ENCODE measurements around the gene KIAA1755.

The KIAA1755 gene

GRCh38 chr20:38217791-38218565 lies 42.6 kb downstream of the KIAA1755 start:
- no peak for DNase-seq (ENCODE audit: low read depth)

DNA sequence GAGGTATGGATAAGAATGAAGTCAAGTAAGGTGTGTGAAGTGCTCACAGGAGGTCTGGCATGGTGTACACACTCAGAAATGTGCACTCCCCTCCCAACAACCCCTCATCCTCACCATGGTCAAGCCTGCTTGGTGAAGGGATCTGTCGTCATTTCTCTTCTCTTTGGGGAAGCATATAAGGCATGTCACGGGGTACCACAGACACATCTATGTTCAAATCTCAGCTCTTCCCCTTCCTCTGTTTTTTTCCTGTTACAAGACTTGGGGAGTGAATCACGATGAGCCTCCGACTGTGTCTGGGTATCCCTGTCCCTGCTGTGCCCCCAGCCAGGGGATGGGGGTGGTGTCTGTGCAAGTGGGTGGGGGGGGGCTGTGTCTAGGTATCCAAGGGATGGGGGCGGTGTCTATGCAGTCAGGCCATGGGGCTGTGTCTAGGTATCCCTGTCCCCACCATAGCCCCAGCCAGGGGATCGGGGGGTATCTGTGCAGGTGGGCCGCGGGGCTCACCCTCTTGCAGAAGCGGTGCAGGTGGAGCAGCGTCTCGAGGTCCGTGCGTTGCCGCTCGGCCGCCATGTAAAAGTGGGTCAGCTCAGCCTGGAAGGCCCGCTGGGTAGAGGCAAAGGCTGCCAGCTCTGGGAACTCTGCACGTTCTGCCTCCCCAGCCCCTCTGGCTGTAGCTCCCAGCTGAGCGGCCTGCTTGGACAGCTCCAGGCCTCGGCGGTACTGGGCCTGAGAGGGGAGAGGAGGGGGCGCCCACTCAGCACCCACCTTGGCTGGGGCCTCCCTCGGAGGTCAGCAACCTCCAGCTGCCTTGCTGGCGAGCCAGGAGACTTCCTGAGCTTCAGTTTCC lies 43.6 kb downstream of the KIAA1755 start:
- no peak for DNase-seq (ENCODE audit: low read depth)

- DNase-seq (ENCODE audit: low read depth), result no peak
Measured at GRCh38 chr20:38216201-38216600, 44.3 kb downstream of the KIAA1755 start.

DNA sequence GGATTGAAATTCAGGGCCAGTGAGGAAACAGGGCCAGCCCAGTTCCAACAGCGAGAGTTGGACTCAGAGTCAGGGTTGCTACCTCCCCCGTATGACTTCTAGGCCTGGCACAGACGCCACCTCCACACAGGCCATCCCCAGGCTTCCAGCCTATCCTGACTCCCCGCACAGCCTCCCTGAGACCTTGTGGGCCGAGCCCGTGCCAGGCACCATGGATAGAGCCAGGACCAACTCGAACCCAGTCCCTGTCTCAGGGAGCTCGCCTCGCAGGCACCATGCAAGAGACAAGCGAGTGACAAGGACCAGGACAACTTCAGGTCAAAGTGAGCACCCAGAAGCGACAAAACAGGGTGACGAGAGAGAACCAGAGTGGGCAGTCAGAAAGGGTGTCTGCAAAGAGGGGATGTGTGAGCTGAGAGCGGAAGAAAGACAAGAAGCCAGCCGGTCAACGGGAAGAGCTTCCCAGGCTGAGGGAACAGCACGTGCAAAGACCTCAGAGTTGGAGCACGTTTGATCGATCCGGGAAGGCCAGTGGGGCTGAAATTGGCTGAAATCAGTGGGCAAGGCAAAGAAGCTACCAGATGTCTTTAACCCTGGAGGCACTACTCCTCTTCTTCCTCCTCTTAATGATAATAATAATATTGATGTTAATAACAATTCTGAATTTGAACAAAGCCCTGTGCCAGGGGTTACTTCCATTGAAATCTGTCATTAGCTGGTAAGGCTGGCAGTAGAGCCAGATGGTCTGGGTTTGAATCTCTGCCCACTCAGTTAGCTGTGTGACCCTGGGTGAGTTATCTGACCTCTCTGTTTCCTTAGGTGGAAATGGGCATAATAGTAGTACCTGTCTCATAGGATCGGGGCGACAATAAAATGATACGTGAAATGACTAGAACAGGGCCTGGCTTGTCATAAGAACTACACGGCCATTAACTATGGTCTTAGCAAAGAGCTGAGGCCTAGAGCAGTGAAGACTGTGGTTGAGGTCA lies 45.0 kb downstream of the KIAA1755 start:
- DNase-seq (ENCODE audit: low read depth), result no peak

- no peak for DNase-seq (ENCODE audit: low read depth)
Measured at GRCh38 chr20:38214256-38215193, 46.0 kb downstream of the KIAA1755 start.

GRCh38 chr20:38213607-38213940 lies 47.0 kb downstream of the KIAA1755 start:
- DNase-seq (ENCODE audit: low read depth), result no peak

DNA sequence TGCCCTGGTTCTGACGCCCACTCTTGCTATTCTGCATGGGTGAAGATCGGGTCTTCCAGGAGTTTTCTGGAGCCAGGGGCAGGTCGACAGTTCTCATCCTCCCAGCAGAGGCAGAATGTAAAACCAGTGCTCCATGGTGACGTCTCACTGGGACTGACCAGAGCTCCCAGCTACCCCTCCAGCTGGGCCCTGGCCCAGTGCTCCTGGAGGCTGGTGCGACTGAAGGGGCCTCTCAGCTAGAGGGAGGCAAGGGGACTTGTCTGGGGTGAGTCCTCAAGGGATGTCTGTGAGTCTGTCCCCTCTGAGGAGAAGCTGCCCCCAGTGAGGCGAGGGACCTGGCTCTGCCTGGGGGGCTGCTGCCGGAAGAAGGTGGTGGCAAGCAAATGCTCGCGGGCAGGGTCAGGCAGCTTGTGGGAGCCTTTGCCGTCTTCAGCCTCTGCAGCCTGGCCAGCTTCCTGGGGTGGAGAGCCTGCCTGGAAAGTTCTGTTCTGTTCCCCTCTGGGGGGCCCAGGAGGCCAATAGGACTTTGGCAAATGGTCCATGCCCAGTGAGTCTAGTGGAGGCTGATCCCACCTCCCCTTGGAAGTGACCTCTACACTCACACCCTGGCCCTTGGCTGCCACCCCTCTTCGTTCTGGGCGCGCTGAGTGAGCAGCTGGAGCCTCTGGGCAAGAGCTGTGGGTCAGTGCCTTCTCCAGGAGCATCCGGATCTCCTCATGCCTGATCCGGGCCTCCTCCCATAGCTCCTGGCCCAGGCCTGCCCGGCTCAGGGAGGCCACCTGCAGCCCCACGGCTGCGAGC lies 47.5 kb downstream of the KIAA1755 start:
- no peak for DNase-seq (ENCODE audit: low read depth)

- DNase-seq (ENCODE audit: low read depth), result no peak
Measured at GRCh38 chr20:38211200-38212097, 49.1 kb downstream of the KIAA1755 start.

GRCh38 chr20:38210741-38211140 lies 49.8 kb downstream of the KIAA1755 start:
- no peak for DNase-seq (ENCODE audit: low read depth)

GRCh38 chr20:38209736-38210405 lies 50.7 kb downstream of the KIAA1755 start:
- DNase-seq (ENCODE audit: low read depth), result no peak

DNA sequence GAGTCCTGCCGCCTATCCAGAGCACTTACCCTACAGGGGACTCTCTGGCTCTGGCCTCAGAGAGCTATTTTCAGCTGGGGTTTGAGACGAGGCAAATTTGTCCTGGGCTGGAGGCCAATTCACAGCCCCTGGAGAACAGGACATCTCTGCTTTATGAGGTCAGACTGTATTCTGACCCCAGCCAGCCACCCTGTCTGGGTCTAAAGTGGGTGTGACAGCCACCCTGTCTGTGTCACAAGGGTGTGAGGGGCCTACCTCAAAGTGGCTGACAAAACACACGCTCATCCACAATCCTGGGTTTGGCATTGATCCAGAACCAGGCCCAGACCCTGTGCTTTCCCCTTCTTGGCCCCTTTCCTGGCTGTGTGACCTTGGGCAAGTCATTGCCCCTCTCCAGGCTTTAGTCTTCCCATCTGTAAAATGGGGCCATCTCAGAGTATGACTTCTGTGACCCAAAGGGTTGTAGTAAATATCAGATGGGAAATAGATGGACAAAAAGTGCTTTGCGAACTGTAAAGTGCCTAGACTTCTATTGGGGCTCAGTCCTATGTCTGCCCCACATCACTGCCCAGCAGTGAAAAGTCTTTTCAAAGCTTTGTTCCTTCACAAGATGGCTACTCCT lies 51.4 kb downstream of the KIAA1755 start:
- no peak for DNase-seq (ENCODE audit: low read depth)

- DNase-seq (ENCODE audit: low read depth), result no peak
Measured at GRCh38 chr20:38208523-38208922, 52.0 kb downstream of the KIAA1755 start.

DNA sequence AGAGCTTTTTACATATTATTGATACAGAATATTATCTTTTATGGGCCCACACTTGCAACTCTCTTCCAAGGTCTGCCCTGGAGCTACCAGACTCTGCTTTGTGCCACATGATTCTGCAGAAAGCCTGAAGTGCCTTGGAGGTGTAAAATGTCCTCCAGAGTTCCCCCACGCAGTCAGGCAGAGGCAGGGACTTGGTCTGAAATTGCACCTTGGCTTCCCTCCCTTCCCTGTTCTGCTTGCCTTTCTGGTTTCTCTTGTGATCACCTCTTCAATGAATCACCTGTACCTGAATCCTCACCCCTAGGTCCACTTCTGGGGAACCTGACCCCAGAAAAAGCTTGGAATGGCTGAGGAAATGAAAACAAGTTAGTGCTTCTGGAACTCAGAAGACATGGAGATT lies 52.4 kb downstream of the KIAA1755 start:
- no peak for DNase-seq (ENCODE audit: low read depth)

- no peak for DNase-seq (ENCODE audit: low read depth)
Measured at GRCh38 chr20:38207621-38208020, 52.9 kb downstream of the KIAA1755 start.

- no peak for DNase-seq (ENCODE audit: low read depth)
Measured at GRCh38 chr20:38205001-38205400, 55.5 kb downstream of the KIAA1755 start.

DNA sequence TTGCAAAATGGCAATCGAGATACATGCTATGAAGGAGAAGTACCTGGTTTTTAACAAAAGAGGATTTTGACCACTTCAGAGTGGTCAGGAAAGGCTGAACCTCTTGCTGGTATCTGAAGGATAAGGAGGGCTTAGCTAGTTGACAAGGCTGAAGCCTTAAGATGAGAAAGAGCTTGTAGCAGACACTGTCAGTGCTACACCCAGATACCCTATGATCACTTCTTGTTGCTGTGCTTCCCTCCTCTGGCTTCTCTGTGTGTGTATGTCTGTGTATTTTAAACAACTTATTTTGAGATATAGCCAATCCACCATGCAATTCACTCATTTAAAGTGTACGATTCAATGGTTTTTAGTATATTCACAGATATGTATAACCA lies 56.6 kb downstream of the KIAA1755 start:
- no peak for DNase-seq (ENCODE audit: low read depth)

- no peak for DNase-seq (ENCODE audit: low read depth)
Measured at GRCh38 chr20:38203337-38203980, 57.1 kb downstream of the KIAA1755 start.

GRCh38 chr20:38202982-38203293 lies 57.6 kb downstream of the KIAA1755 start:
- no peak for DNase-seq (ENCODE audit: low read depth)
